HEK293 (cell line): ENCODE results near the gene ODR4.

Experiments
- CTCF ChIA-PET: fragments of 350-600 bp; formaldehyde crosslinking; extraction: SDS; loops from one replicate; lab custom pipeline; 2021; ENCODE audit warnings: antibody characterized with exemption; lab: Yijun Ruan, JAX
- POLR2A ChIA-PET: fragments of 300-600 bp; formaldehyde crosslinking; extraction: SDS; loops from one replicate; lab custom pipeline; 2020; ENCODE audit warnings: antibody characterized with exemption, inconsistent platforms; lab: Yijun Ruan, JAX
- H3K27ac ChIP-seq: fragments of 200-500 bp; sonication (Bioruptor generic); 2 replicates; pipeline ENCODE4 v1.5.1; 2014; ENCODE audit warnings: low read depth, low read length, control low read depth, inconsistent platforms; ENCODE audit errors: extremely low read depth
- H3K36me3 ChIP-seq, 2 experiments: fragments of 200-500 bp in 1 of 2; sonication (Bioruptor generic) in 1 of 2; 1 replicate in 1 of 2; 2 replicates in 1 of 2; pipeline ENCODE4 v1.5.1; 2014 to 2017; ENCODE audit warnings: inconsistent platforms in 2 of 2, low read length in 2 of 2; ENCODE audit not compliant: control insufficient read depth in 2 of 2, insufficient read depth in 1 of 2
- H3K4me1 ChIP-seq: fragments of 200-500 bp; sonication (Bioruptor generic); 2 replicates; pipeline ENCODE4 v1.5.1; 2014; ENCODE audit warnings: mild to moderate bottlenecking, low read length, inconsistent platforms; ENCODE audit not compliant: control insufficient read depth, insufficient read depth
- H3K4me3 ChIP-seq: 2 replicates; pipeline ENCODE4 v1.5.1; 2011; ENCODE audit warnings: low read depth, mild to moderate bottlenecking, control low read depth, low read length, moderate library complexity
- H3K9me3 ChIP-seq: fragments of 200-500 bp; sonication (Bioruptor generic); 2 replicates; pipeline ENCODE4 v1.5.1; 2014; ENCODE audit warnings: low read depth, low read length, inconsistent platforms; ENCODE audit not compliant: control insufficient read depth, insufficient read depth
- ATF2 ChIP-seq: fragments of 450-650 bp; formaldehyde crosslinking; IDR thresholded peaks from 2 replicates; pipeline ENCODE4 v1.5.1; 2016; ENCODE audit warnings: missing biosample characterization, missing genetic modification characterization, low read depth
- GLIS2 ChIP-seq: fragments of 450-650 bp; formaldehyde crosslinking; IDR thresholded peaks from 2 replicates; pipeline ENCODE4 v1.5.1; 2016; ENCODE audit warnings: missing biosample characterization, missing genetic modification characterization
- PATZ1 ChIP-seq: fragments of 450-650 bp; formaldehyde crosslinking; IDR thresholded peaks from 2 replicates; pipeline ENCODE4 v1.5.1; 2016; ENCODE audit warnings: missing biosample characterization, missing genetic modification characterization
- ZBTB10 ChIP-seq: fragments of 450-650 bp; formaldehyde crosslinking; IDR thresholded peaks from 2 replicates; pipeline ENCODE4 v1.5.1; 2016; ENCODE audit warnings: missing biosample characterization, missing genetic modification characterization
- ZNF214 ChIP-seq: fragments of 450-650 bp; formaldehyde crosslinking; IDR thresholded peaks from 2 replicates; pipeline ENCODE4 v1.5.1; 2017; ENCODE audit warnings: missing biosample characterization, mild to moderate bottlenecking, missing genetic modification characterization, borderline replicate concordance
- ZNF280D ChIP-seq: fragments of 450-650 bp; formaldehyde crosslinking; IDR thresholded peaks from 2 replicates; pipeline ENCODE4 v1.5.1; 2016; ENCODE audit warnings: missing biosample characterization, missing genetic modification characterization
- ZNF391 ChIP-seq: fragments of 450-650 bp; formaldehyde crosslinking; IDR thresholded peaks from 2 replicates; pipeline ENCODE4 v1.5.1; 2016; ENCODE audit warnings: low read depth, missing biosample characterization, missing genetic modification characterization, borderline replicate concordance
- ZNF660 ChIP-seq: fragments of 450-650 bp; IDR thresholded peaks from 2 replicates; pipeline ENCODE4 v1.5.1; 2018; ENCODE audit warnings: missing biosample characterization, mild to moderate bottlenecking, missing genetic modification characterization
- ZNF785 ChIP-seq: fragments of 450-650 bp; formaldehyde crosslinking; IDR thresholded peaks from 2 replicates; pipeline ENCODE4 v1.5.1; 2016; ENCODE audit warnings: missing biosample characterization, missing genetic modification characterization

Gene ODR4

GRCh38 chr1:186403632-186404031 is 28.0 kb downstream of the ODR4 start:
- CTCF ChIA-PET: interaction anchor here (0.7 to 1.3 kb wide), 16 partner anchors 9 to 580 kb away, joined by 3 to 8 read pairs (median 3); partner anchors contain the start of genes ODR4, PTGS2 and TPR
- no peaks in the 10 kb centered on the region for H3K4me1 ChIP-seq
- H3K9me3 ChIP-seq: no peaks in the 10 kb centered on the region
- POLR2A ChIA-PET: interaction anchor here (1.2 kb wide), 1 partner anchor 28 kb away, joined by 6 read pairs; the partner anchor contains the start of genes ODR4 and TPR
- H3K36me3 ChIP-seq: peaks cover 43% of the 10 kb centered on the region in 2 experiments
- no peak overlapping the region for H3K4me3 ChIP-seq
- H3K27ac ChIP-seq: no peak overlapping the region
- no peak for TF ChIP-seq GLIS2 (tag by site-specific recombination)

- Histone ChIP-seq H3K9me3 (no peaks in the 10 kb centered on the region), H3K4me3 (no peak overlapping the region), H3K27ac (no peak overlapping the region), H3K36me3 (peaks cover 42 to 43% of the 10 kb centered on the region in 2 experiments), H3K4me1 (no peaks in the 10 kb centered on the region)
- ChIA-PET POLR2A (interaction anchor here (1.2 kb wide), 1 partner anchor 29 kb away, joined by 6 read pairs; the partner anchor contains the start of genes ODR4 and TPR), CTCF (interaction anchor here (0.6 to 1.3 kb wide), 18 partner anchors 9 to 579 kb away, joined by 3 to 8 read pairs (median 3); partner anchors contain the start of genes ODR4, PTGS2 and TPR)
- peak; percentile 92; the same call in 1 of the 2 replicates for TF ChIP-seq ZNF785
- TF ChIP-seq PATZ1 (tag by site-specific recombination): no peak
These were observed 28.9 kb downstream of the ODR4 start for GRCh38 chr1:186404454-186405051.

GRCh38 chr1:186409091-186409490 is 33.5 kb downstream of the ODR4 start:
- Histone ChIP-seq H3K27ac (no peak overlapping the region), H3K36me3 (peaks cover 57 to 58% of the 10 kb centered on the region in 2 experiments), H3K4me3 (no peak overlapping the region), H3K9me3 (no peaks in the 10 kb centered on the region), H3K4me1 (no peaks in the 10 kb centered on the region)
- TF ChIP-seq ZNF214 (no peak), ZNF391 (no peak), ZBTB10 (tag by site-specific recombination) (no peak), ATF2 (no peak), ZNF280D (tag by site-specific recombination) (no peak), ZNF660 (tag by site-specific recombination) (no peak)
- POLR2A ChIA-PET: no interaction called here
- CTCF ChIA-PET: no interaction called here
